H1 (cell line): Measurements from ENCODE around the gene LRRC9. TPM values are rescaled to one million over a fixed set of nuclear protein-coding genes. Genes with fewer than 3 reads are reported as not detected.

Experiments
- ASH2L ChIP-seq: fragments of 200-600, 300-600 bp; sonication (generic); IDR thresholded peaks from one replicate; pipeline ENCODE4 v1.7.1; 2017; ENCODE audit warnings: low read length
- BACH1 ChIP-seq: IDR thresholded peaks from 2 replicates; pipeline ENCODE4 v1.6.1; 2012; ENCODE audit warnings: low read length, improper control_type of control experiment
- CEBPB ChIP-seq: IDR thresholded peaks from 2 replicates; pipeline ENCODE4 v1.6.1; 2012; ENCODE audit warnings: low read depth, low read length
- CHD2 ChIP-seq: IDR thresholded peaks from 2 replicates; pipeline ENCODE4 v1.6.1; 2012; ENCODE audit warnings: low read length, improper control_type of control experiment
- CREB1 ChIP-seq: IDR thresholded peaks from 2 replicates; pipeline ENCODE4 v1.6.1; 2012; ENCODE audit warnings: inconsistent platforms
- CTBP2 ChIP-seq: IDR thresholded peaks from 2 replicates; pipeline ENCODE4 v1.7.0; 2011; ENCODE audit warnings: borderline replicate concordance, mild to moderate bottlenecking, moderate library complexity, mixed read lengths, low read length; ENCODE audit not compliant: insufficient read depth, insufficient read length
- EP300 ChIP-seq, 2 experiments: IDR thresholded peaks; 1 replicate in 1 of 2; 2 replicates in 1 of 2; pipeline ENCODE4 v1.6.1; 2011 to 2012; ENCODE audit warnings: low read depth in 2 of 2, low read length in 2 of 2, mild to moderate bottlenecking in 2 of 2, borderline replicate concordance in 1 of 2, inconsistent platforms in 1 of 2, moderate library complexity in 1 of 2
- HDAC2 ChIP-seq, 2 experiments: fragments of 300-600 bp in 1 of 2; sonication (generic) in 1 of 2; IDR thresholded peaks; 2 replicates each; pipeline ENCODE4 v1.6.1; 2011 to 2012; ENCODE audit warnings: low read depth in 2 of 2, low read length in 2 of 2, mild to moderate bottlenecking in 2 of 2, moderate library complexity in 2 of 2, borderline replicate concordance in 1 of 2, inconsistent platforms in 1 of 2
- JUN ChIP-seq: IDR thresholded peaks from 2 replicates; pipeline ENCODE4 v1.6.1; 2011; ENCODE audit warnings: low read depth, mild to moderate bottlenecking, improper control_type of control experiment, low read length
- KDM4A ChIP-seq: IDR thresholded peaks from one replicate; pipeline ENCODE4 v1.7.1; 2012; ENCODE audit warnings: low read depth, mild to moderate bottlenecking, moderate library complexity, low read length, inconsistent platforms; ENCODE audit not compliant: severe bottlenecking
- KDM5A ChIP-seq: fragments of 200-600 bp; IDR thresholded peaks from 2 replicates; pipeline ENCODE4 v1.7.1; 2012; ENCODE audit warnings: mild to moderate bottlenecking, low read length, inconsistent platforms, mixed read lengths
- MAX ChIP-seq: IDR thresholded peaks from 2 replicates; pipeline ENCODE4 v1.6.1; 2012; ENCODE audit warnings: inconsistent platforms
- PHF8 ChIP-seq: fragments of 200-600 bp; sonication (generic); conservative IDR thresholded peaks from 2 replicates; pipeline ENCODE4 v1.7.1; 2012; ENCODE audit warnings: low read depth, mild to moderate bottlenecking, inconsistent platforms, low read length, moderate library complexity
- POLR2A ChIP-seq, 2 experiments: IDR thresholded peaks; 1 replicate in 1 of 2; 2 replicates in 1 of 2; pipeline ENCODE4 v1.6.1; 2011; ENCODE audit warnings: low read depth in 2 of 2, low read length in 2 of 2, mild to moderate bottlenecking in 2 of 2; ENCODE audit errors: control extremely low read depth in 1 of 2
- POLR2AphosphoS5 ChIP-seq: IDR thresholded peaks from 2 replicates; pipeline ENCODE4 v1.6.1; 2011; ENCODE audit warnings: low read depth, low read length
- RAD21 ChIP-seq, 2 experiments: IDR thresholded peaks in 1 of 2; conservative IDR thresholded peaks in 1 of 2; 2 replicates each; pipeline ENCODE4 v1.6.1; 2011; ENCODE audit warnings: low read depth in 2 of 2, low read length in 2 of 2, improper control_type of control experiment in 1 of 2, inconsistent platforms in 1 of 2, mild to moderate bottlenecking in 1 of 2, moderate library complexity in 1 of 2
- RBBP5 ChIP-seq: IDR thresholded peaks from 2 replicates; pipeline ENCODE4 v1.7.1; 2012; ENCODE audit warnings: low read depth, mild to moderate bottlenecking, inconsistent platforms, low read length, moderate library complexity, borderline replicate concordance
- TAF1 ChIP-seq: IDR thresholded peaks from 2 replicates; pipeline ENCODE4 v1.6.1; 2011; ENCODE audit warnings: mild to moderate bottlenecking, low read depth, low read length
- TAF7 ChIP-seq: optimal IDR thresholded peaks from 2 replicates; pipeline ENCODE3; 2011; ENCODE audit warnings: low read depth, mild to moderate bottlenecking, inconsistent platforms, low read length, moderate library complexity, borderline replicate concordance
- TBP ChIP-seq: IDR thresholded peaks from 2 replicates; pipeline ENCODE4 v1.6.1; 2011; ENCODE audit warnings: low read depth, low read length, improper control_type of control experiment
- TEAD4 ChIP-seq: IDR thresholded peaks from 2 replicates; pipeline ENCODE4 v1.6.1; 2012; ENCODE audit warnings: low read depth, low read length, inconsistent platforms, mixed read lengths
- polyA plus RNA-seq, 7 experiments: library from polyadenylated mRNA; depleted of rRNA in 3 of 7; stranded (reverse) in 5 of 7; unstranded in 2 of 7; fragments of >200 nt in 5 of 7; fragments of 200-250 nt in 2 of 7; gene quantifications; 1 replicate in 5 of 7; 2 replicates in 1 of 7; 4 replicates in 1 of 7; pipeline versions ENCODE4 v1.2.1 to v1.2.3, GENCODE V29; 2011 to 2013; ENCODE audit warnings: missing spikeins in 2 of 7, mixed read lengths in 2 of 7
- total RNA-seq: library from RNA; stranded (reverse); fragmentation: NEBNext Ultra II Directional; extraction: Animal tissue kit (Norgen Biotek cat#: 25700); gene quantifications from 2 replicates; pipeline ENCODE4 v1.2.1, GENCODE V29; 2021
- TF ChIP-seq, protein P1 (sequence below): IDR thresholded peaks from 2 replicates; pipeline ENCODE4 v1.6.1; 2012; ENCODE audit warnings: inconsistent platforms

Gene LRRC9
- total and polyA plus RNA-seq, 2 of the 8 experiments (the other 6 are each of a cell fraction or from before 2014, with no cell fraction given) = 0.12 to 0.84 TPM

DNA sequence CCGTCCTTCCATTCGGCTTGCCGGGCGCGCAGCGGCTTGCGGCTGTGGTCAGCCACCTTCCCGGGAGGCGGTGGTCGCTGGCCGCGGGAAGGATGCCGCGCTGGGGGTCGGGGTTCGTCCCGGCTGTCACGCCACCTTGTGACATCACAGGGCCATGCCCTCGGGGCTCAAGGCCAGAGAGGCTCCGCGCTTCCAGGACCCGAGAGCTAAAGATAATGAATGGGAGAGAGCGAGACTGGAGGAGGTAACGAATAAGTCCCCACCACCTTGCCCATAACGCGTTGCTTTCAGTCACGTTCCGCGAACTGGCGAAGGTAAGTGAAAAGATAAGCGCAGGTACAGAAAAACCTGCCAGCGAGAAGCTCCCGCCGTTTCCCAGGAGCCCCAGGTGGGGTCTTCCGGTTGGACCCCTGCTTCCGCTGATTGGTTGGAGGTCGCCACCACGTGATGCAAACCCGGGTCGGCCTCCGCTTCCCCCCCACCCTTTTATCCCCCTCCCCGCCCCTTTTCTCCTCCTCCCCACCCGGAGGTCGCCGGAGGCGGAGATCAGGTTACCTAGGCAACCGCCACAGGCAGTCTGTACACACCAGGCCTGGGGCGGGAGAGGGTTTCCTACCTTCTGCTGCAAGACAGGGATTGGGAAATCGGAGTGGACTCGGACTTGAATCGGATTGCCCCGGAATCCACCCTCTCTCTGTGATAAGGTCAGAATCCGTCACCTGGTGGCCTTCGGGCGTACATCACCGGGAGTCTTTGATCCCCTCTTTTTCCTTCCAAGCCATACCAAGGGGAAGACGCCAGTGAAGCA lies at the start of gene LRRC9 (continued):
- TF ChIP-seq CHD2 = 0 out of 2 replicates have a peak, but pooled peaks have one; percentile 40
- no peak for TF ChIP-seq KDM5A
- TF ChIP-seq POLR2AphosphoS5 = 0 out of 2 replicates have a peak, but pooled peaks have one; percentile 38
- TF ChIP-seq, protein P1, sequence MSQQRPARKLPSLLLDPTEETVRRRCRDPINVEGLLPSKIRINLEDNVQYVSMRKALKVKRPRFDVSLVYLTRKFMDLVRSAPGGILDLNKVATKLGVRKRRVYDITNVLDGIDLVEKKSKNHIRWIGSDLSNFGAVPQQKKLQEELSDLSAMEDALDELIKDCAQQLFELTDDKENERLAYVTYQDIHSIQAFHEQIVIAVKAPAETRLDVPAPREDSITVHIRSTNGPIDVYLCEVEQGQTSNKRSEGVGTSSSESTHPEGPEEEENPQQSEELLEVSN = peak; percentile 97
- peak; percentile 51 to 80; a peak in 2 of 3 replicates for TF ChIP-seq POLR2A (IDR thresholded peaks at IDR 0.05; ENCODE audit: control extremely low read depth in 1 of 2, low read depth in 2 of 2, low read length in 2 of 2)
- TF ChIP-seq PHF8 = peak; percentile 91
- no peak for TF ChIP-seq EP300 (IDR thresholded peaks at IDR 0.05; ENCODE audit: borderline replicate concordance in 1 of 2, low read depth in 2 of 2, low read length in 2 of 2)
- TF ChIP-seq KDM4A = peak; percentile 83
- TF ChIP-seq TBP = peak; percentile 9; the same call in 1 of the 2 replicates
- TF ChIP-seq JUN = no peak
- TF ChIP-seq RBBP5 = peak; percentile 66; the same call in 1 of the 2 replicates
- TF ChIP-seq MAX = peak; percentile 91
- peak; percentile 78; the same call in 1 of the 2 replicates for TF ChIP-seq CREB1
- no peak for TF ChIP-seq CTBP2
- peak; percentile 90 for TF ChIP-seq ASH2L
- peak; percentile 44; the same call in 1 of the 2 replicates for TF ChIP-seq TEAD4
- peak in 1 of 2 experiments; percentile 23; a peak in 1 of 4 replicates for TF ChIP-seq HDAC2 (IDR thresholded peaks at IDR 0.05; ENCODE audit: borderline replicate concordance in 1 of 2, low read depth in 2 of 2, low read length in 2 of 2)
- TF ChIP-seq RAD21 (IDR thresholded peaks at IDR 0.05 in 1 of 2, conservative IDR thresholded peaks at IDR 0.05 in 1 of 2; ENCODE audit: low read depth in 2 of 2, low read length in 2 of 2) = 0 out of 4 replicates have a peak, but pooled peaks of 1 of the 2 experiments have one; percentile 2
- peak; percentile 3 for TF ChIP-seq TAF7
- TF ChIP-seq BACH1 = no peak
- TF ChIP-seq TAF1 = peak; percentile 58; the same call in 1 of the 2 replicates
- peak; percentile 88 for TF ChIP-seq CEBPB
- TF ChIP-seq, all 59 proteins: peak for 20
